Kidney (tissue), 14 donors: Measurements from ENCODE around the gene ZNF423. TPM values are rescaled to one million over a fixed set of nuclear protein-coding genes. Genes with fewer than 3 reads are reported as not detected.

ENCODE experiments used
- DNase-seq, 5 donors: peaks; one replicate each; pipeline ENCODE4 v3.0.0-alpha.2; 2013 to 2020
- FAIRE-seq: peaks from 2 replicates; lab custom pipeline; 2012; peaks lifted over from hg19 to GRCh38; lab: Jason Lieb, UNC
- H3K27ac ChIP-seq, 2 donors: one replicate each; pipeline ENCODE4 v1.7.0; 2013; ENCODE audit warnings: low read depth in 2 of 2, low read length in 2 of 2, inconsistent platforms in 1 of 2
- H3K27me3 ChIP-seq: one replicate; pipeline ENCODE4 v1.7.1; 2013; ENCODE audit warnings: low read length, inconsistent platforms; ENCODE audit not compliant: control insufficient read depth, insufficient read depth
- H3K36me3 ChIP-seq, 3 donors: one replicate each; pipeline versions ENCODE4 v1.7.0 to v1.7.1; 2013; ENCODE audit warnings: low read length in 3 of 3, control low read depth in 1 of 3, inconsistent platforms in 1 of 3; ENCODE audit not compliant: insufficient read depth in 3 of 3, control insufficient read depth in 2 of 3
- H3K4me1 ChIP-seq, 3 donors: one replicate each; pipeline versions ENCODE4 v1.7.0 to v1.7.1; 2013; ENCODE audit warnings: low read length in 3 of 3, inconsistent platforms in 1 of 3, low read depth in 1 of 3; ENCODE audit not compliant: control insufficient read depth in 2 of 3, insufficient read depth in 2 of 3
- H3K4me3 ChIP-seq, 3 donors: one replicate each; pipeline versions ENCODE4 v1.7.0 to v1.8.1; 2013; ENCODE audit warnings: low read length in 3 of 3, control low read depth in 1 of 3, inconsistent platforms in 1 of 3
- H3K9ac ChIP-seq, 3 donors: one replicate each; pipeline versions ENCODE4 v1.7.0 to v1.7.1; 2013; ENCODE audit warnings: low read length in 3 of 3, control low read depth in 1 of 3, inconsistent platforms in 1 of 3
- H3K9me3 ChIP-seq, 3 donors: one replicate each; pipeline versions ENCODE4 v1.7.0 to v1.7.1; 2013; ENCODE audit warnings: low read length in 3 of 3, control low read depth in 1 of 3, inconsistent platforms in 1 of 3; ENCODE audit not compliant: control insufficient read depth in 2 of 3, insufficient read depth in 1 of 3
- CTCF ChIP-seq: IDR thresholded peaks from 3 replicates; pipeline ENCODE4 v1.5.1; 2012; ENCODE audit warnings: mild to moderate bottlenecking, moderate library complexity, borderline replicate concordance; ENCODE audit not compliant: insufficient read depth; ENCODE audit errors: extremely low read depth
- intact Hi-C: fragments of 100-400 bp; cut with DNase I; formaldehyde crosslinking; loops from one replicate; pipeline ENCODE4 v1.11.1; 2022
- polyA plus RNA-seq: library from polyadenylated mRNA; stranded (reverse); fragments of 350-450 nt; fragmentation: Illumina TruSeq; extraction: RNeasy Lipid Tissue Mini Kit (QIAGEN cat#74804); gene quantifications from one replicate; pipeline ENCODE4 v1.2.3, GENCODE V29; 2014; ENCODE audit warnings: low read depth, low replicate concordance; ENCODE audit not compliant: insufficient read depth
- total RNA-seq: library from RNA; stranded (reverse); fragmentation: NEBNext Ultra II Directional; extraction: Animal tissue kit (Norgen Biotek cat#: 25700); gene quantifications from one replicate; pipeline ENCODE4 v1.2.1, GENCODE V29; 2021
- donor health status: control.
- donor health status: control.
- donor health status: control.
- donor health status: control.
- donor health status: control.
- donor health status: DM: yes; HTN: yes; CAD: no.
- donor health status: Normal renal cell carcinoma (clear cell type).

Gene ZNF423
- total and polyA plus RNA-seq, 2 donors from 2014 or later: 2.0 to 8.4 TPM

GRCh38 chr16:49441366-49441780 lies 414.5 kb downstream of the ZNF423 start:
- no peak for FAIRE-seq
- no peak overlapping the region for H3K4me3 ChIP-seq
- intact Hi-C loops: no loop called here
- peak in 4 of 5 donors; percentile 82 to 90 (median 84) for DNase-seq
- H3K4me1 ChIP-seq: peaks cover 0 to 2% (median 0%) of the 10 kb centered on the region in 3 donors
- H3K27ac ChIP-seq: no peak overlapping the region
- no peaks in the 10 kb centered on the region for H3K27me3 ChIP-seq
- H3K36me3 ChIP-seq: no peaks in the 10 kb centered on the region
- no peak overlapping the region for H3K9ac ChIP-seq
- H3K9me3 ChIP-seq: no peaks in the 10 kb centered on the region
- TF ChIP-seq CTCF: peak; percentile 44

GRCh38 chr16:49440156-49441065 lies 415.5 kb downstream of the ZNF423 start:
- Histone ChIP-seq H3K27me3 (no peaks in the 10 kb centered on the region), H3K9ac (no peak overlapping the region), H3K4me3 (no peak overlapping the region), H3K27ac (no peak overlapping the region), H3K36me3 (no peaks in the 10 kb centered on the region), H3K4me1 (peaks cover 0 to 2% (median 0%) of the 10 kb centered on the region in 3 donors), H3K9me3 (no peaks in the 10 kb centered on the region)
- intact Hi-C loops: no loop called here
- no peak for TF ChIP-seq CTCF
- DNase-seq (peak in 3 of 5 donors; percentile 39 to 58 (median 50)), FAIRE-seq (no peak)

GRCh38 chr16:49439676-49440075 lies 416.2 kb downstream of the ZNF423 start:
- H3K4me1 ChIP-seq: peaks cover 0 to 2% (median 0%) of the 10 kb centered on the region in 3 donors
- H3K4me3 ChIP-seq: no peak overlapping the region
- no peaks in the 10 kb centered on the region for H3K27me3 ChIP-seq
- intact Hi-C loops: no loop called here
- H3K27ac ChIP-seq: no peak overlapping the region
- TF ChIP-seq CTCF: no peak
- H3K36me3 ChIP-seq: no peaks in the 10 kb centered on the region
- no peak overlapping the region for H3K9ac ChIP-seq
- H3K9me3 ChIP-seq: no peaks in the 10 kb centered on the region
- DNase-seq (no peak), FAIRE-seq (no peak)
